Pancreas (tissue), 10 donors: ENCODE results near the gene LGALS3. TPM values are rescaled to one million over a fixed set of nuclear protein-coding genes. Genes with fewer than 3 reads are reported as not detected.

Experiments used
- ATAC-seq, 4 donors: fragments of 200-7000 bp; cut with Tn5 transposase; one replicate each; pipeline versions ENCODE4 v1.8.0 to v1.9.1; 2020; ENCODE audit warnings: mild to moderate bottlenecking in 4 of 4, moderate library complexity in 4 of 4
- DNase-seq, 6 donors: peaks; one replicate each; pipeline ENCODE4 v3.0.0-alpha.2; 2020
- FAIRE-seq: peaks from 2 replicates; lab custom pipeline; 2012; peaks lifted over from hg19 to GRCh38; lab: Jason Lieb, UNC
- H3K27ac ChIP-seq, 4 donors: fragments of 200-600 bp; sonication (generic); 1 replicate in 3 of 4; 2 replicates in 1 of 4; pipeline versions ENCODE4 v1.5.0 to v1.8.0; 2020
- H3K27me3 ChIP-seq, 4 donors: fragments of 200-600 bp; one replicate each; pipeline ENCODE4 v1.8.0; 2021
- H3K36me3 ChIP-seq, 3 donors: fragments of 200-600 bp; sonication (generic) in 1 of 3; one replicate each; pipeline versions ENCODE4 v1.5.0 to v1.8.0; 2020 to 2021
- H3K4me1 ChIP-seq, 3 donors: fragments of 200-600 bp; one replicate each; pipeline ENCODE4 v1.8.0; 2021
- H3K4me3 ChIP-seq, 4 donors: fragments of 200-600 bp; sonication (generic) in 2 of 4; one replicate each; pipeline versions ENCODE4 v1.5.0 to v1.8.0; 2020 to 2021
- H3K9me3 ChIP-seq, 4 donors: fragments of 200-600 bp; one replicate each; pipeline ENCODE4 v1.8.0; 2021
- CTCF ChIP-seq, 4 donors: fragments of 200-600 bp; sonication (generic) in 3 of 4; IDR thresholded peaks; one replicate each; pipeline versions ENCODE4 v1.5.0 to v1.8.0; 2021; ENCODE audit warnings: antibody characterized with exemption in 4 of 4
- WGBS, 2 donors: extraction: QIAGEN DNeasy Blood & Tissue Kit; methylation state at CpG; one replicate each; pipeline ENCODE4 v1.1.7; 2013; 5-methylcytosine and 5-hydroxymethylcytosine counted together
- intact Hi-C, 3 donors: fragments of 100-400 bp; cut with DNase I; formaldehyde crosslinking; loops; one replicate each; pipeline versions ENCODE4 v1.11.1 to v1.14.2; 2022
- polyA plus RNA-seq, 2 donors: library from polyadenylated mRNA; stranded (reverse); fragments of 200-250 nt; gene quantifications; one replicate each; pipeline ENCODE4 v1.2.3, GENCODE V29; 2013
- total RNA-seq, 6 donors: library from RNA; stranded (reverse); fragmentation: NEBNext Ultra II Directional in 4 of 6; extraction: Animal tissue kit (Norgen Biotek cat#: 25700) in 4 of 6; gene quantifications; one replicate each; pipeline versions ENCODE4 v1.2.1 to v1.2.4, GENCODE V29; 2021 to 2023
- donor health status: healthy with polysubstance abuse.
- donor health status: DM: no; HTN: no; CAD: no; lungs with moderate emphysema.
- donor health status: DM: no; HTN: no; CAD: no.
- donor health status: control.
- donor health status: control.
- donor health status: Bipolar disorder and iron deficiency.
- donor health status: DM: yes; HTN: yes; CAD: no.
- donor health status: DM: no; HTN: no; CAD: no.
- donor health status: DM: no; HTN: no; CAD: no.
- donor health status: DM: yes; HTN: yes; CAD: no.

Gene LGALS3
- total and polyA plus RNA-seq, 8 donors, result 22.6 to 77.8 (median 50.0) TPM

DNA sequence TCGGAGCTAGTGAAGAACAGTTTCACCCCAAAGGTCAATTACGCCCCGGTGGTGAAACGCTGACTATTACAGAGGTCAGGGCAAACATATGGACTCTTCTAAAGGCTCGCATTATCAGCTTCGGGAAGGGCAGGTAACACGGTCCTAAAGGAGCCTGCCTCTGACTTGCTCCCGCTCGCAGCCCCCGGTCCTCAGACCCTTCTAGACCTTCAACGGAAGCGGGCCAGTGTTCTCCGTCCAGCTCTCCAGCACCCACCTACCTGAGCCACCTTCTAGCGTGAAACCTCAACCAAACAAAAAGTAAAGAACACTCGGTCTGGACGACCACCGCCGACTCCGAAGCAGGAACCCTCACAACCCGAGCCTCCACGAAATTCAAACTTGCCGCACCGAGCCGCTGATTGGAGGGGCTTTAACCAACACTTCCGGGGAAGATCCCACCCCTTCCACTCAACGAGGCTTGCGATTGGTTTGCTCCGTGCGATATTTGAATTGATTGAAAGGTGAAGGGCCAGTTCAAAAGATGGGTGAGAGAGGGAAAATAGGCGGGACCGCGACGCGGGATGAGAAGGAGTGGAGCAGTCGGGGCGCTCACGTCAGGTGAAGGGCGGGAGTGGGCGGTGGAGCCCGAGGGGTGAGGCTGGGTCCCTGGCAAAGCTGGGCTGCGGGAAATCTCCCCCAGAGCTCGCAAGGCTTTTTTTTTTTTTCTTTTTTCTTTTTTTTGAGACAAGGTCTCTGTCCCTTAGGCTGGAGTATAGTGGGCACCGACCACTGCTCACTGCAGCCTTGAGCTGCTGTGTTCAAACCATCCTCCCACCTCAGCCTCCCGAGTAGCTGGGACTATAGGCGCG is 62.4 kb downstream of the LGALS3 start, which contains the start of gene DLGAP5:
Gene DLGAP5, minus strand, starts transcription at position 383 of the 851 bp plus-strand sequence. CDS start 2,406 bp downstream, outside the sequence.
- no peak for TF ChIP-seq CTCF (IDR thresholded peaks at IDR 0.05)
- ATAC-seq, result peak; percentile 99 to 100 (median 99)
- intact Hi-C loops, result no loop called here
- 1 to 2% methylated on average over 45 to 46 of the region's 46 CpGs for WGBS, 2 donors
- Histone ChIP-seq H3K36me3 (no peaks in the 10 kb centered on the region), H3K4me3 (peak within 1 kb of the TSS; percentile 38 to 56 (median 45)), H3K27me3 (no peaks in the 10 kb centered on the region), H3K27ac (peak within 1 kb of the TSS in 1 of 4 donors; percentile 39), H3K4me1 (peaks cover 0 to 4% (median 0%) of the 10 kb centered on the region in 3 donors), H3K9me3 (no peaks in the 10 kb centered on the region)
- peak; percentile 84 to 95 (median 91) for DNase-seq
- peak; percentile 78 for FAIRE-seq

DNA sequence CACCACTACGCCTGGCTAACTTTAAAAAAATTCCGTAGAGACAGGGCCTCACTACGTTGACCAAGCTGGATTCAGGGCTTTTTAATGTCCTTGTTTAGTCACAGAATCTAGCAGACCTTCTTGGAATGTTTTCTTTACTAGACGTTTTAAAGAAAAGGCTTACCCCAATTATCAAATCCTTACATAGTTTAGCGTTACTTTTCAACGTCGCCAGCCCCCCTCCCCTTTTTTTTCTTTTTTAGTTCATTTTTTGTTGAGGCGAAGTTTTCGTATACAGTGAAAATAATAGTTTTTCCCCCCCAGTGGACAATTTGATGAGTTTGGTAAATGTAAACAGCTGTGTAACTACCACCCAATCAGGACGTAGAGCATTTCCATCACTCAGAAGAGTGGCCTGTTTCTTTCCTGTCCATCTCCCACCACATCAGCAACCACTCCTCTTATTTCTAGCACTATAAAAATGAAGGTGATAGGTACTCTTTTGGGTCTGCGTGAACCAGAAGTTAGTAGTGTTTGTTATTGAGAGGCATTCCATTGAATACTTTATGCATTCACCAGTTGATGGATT is 63.1 kb downstream of the LGALS3 start:
- TF ChIP-seq CTCF (IDR thresholded peaks at IDR 0.05), result no peak
- Histone ChIP-seq H3K4me3 (peak overlapping the region; percentile 38 to 56 (median 45)), H3K27me3 (no peaks in the 10 kb centered on the region), H3K9me3 (no peaks in the 10 kb centered on the region), H3K27ac (peak overlapping the region in 1 of 4 donors; percentile 39), H3K4me1 (peaks cover 0 to 4% (median 0%) of the 10 kb centered on the region in 3 donors), H3K36me3 (no peaks in the 10 kb centered on the region)
- FAIRE-seq (no peak), DNase-seq (no peak), ATAC-seq (no peak)
- 54 to 59% methylated on average over 11 of the region's 11 CpGs for WGBS, 2 donors
- intact Hi-C loops, result no loop called here

- FAIRE-seq, result no peak
Observed at GRCh38 chr14:55194656-55195355, 65.8 kb downstream of the LGALS3 start.

More at GRCh38 chr14:55194656-55195355, 65.8 kb downstream of the LGALS3 start:
- H3K4me3 ChIP-seq, result no peak overlapping the region
- intact Hi-C loops, result no loop called here
- no peaks in the 10 kb centered on the region for H3K9me3 ChIP-seq
- no peak for TF ChIP-seq CTCF (IDR thresholded peaks at IDR 0.05)
- WGBS, 2 donors, result 83 to 90% methylated on average over 5 of the region's 5 CpGs
- no peak overlapping the region for H3K27ac ChIP-seq
- ATAC-seq (no peak), DNase-seq (no peak)
- H3K27me3 ChIP-seq, result no peaks in the 10 kb centered on the region
- H3K36me3 ChIP-seq, result no peaks in the 10 kb centered on the region
- peaks cover 0 to 4% (median 0%) of the 10 kb centered on the region in 3 donors for H3K4me1 ChIP-seq

Other genes starting within 250 kb of the LGALS3 start
- 10 to 100 TPM in 1 of 6 donors, 1 to 10 TPM in 5; 3.4 to 16.2 (median 6.0) TPM for gene GCH1, start 226.4 kb upstream of the LGALS3 start, total RNA-seq
- gene GCH1, start 226.4 kb upstream of the LGALS3 start, polyA plus RNA-seq, result 10 to 100 TPM in 1 of 2 donors, 1 to 10 TPM in 1; 7.9 to 42.6 TPM
- gene WDHD1, start 102.2 kb upstream of the LGALS3 start, total RNA-seq, result 1 to 10 TPM in 4 of 6 donors, under 1 TPM in 2; 0.46 to 2.3 (median 1.2) TPM
- under 1 TPM; 0.45 to 0.57 TPM for gene WDHD1, start 102.2 kb upstream of the LGALS3 start, polyA plus RNA-seq
- 10 to 100 TPM in 2 of 6 donors, 1 to 10 TPM in 4; 4.9 to 13.4 (median 6.5) TPM for gene SOCS4, start 102.0 kb upstream of the LGALS3 start, total RNA-seq
- 1 to 10 TPM; 2.4 to 4.9 TPM for gene SOCS4, start 102.0 kb upstream of the LGALS3 start, polyA plus RNA-seq
- gene MAPK1IP1L, start 77.6 kb upstream of the LGALS3 start, total RNA-seq, result 10 to 100 TPM; 15.2 to 29.7 (median 23.1) TPM
- 10 to 100 TPM; 12.9 to 24.2 TPM for gene MAPK1IP1L, start 77.6 kb upstream of the LGALS3 start, polyA plus RNA-seq
- gene DLGAP5, start 62.3 kb downstream of the LGALS3 start, total RNA-seq, result under 1 TPM in 4 of 6 donors, not detected in 2; 0.12 to 0.90 (median 0.47) TPM
- not detected for gene DLGAP5, start 62.3 kb downstream of the LGALS3 start, polyA plus RNA-seq
- 10 to 100 TPM in 2 of 6 donors, 1 to 10 TPM in 4; 8.2 to 19.7 (median 9.5) TPM for gene FBXO34, start 142.2 kb downstream of the LGALS3 start, total RNA-seq
- 1 to 10 TPM; 4.6 to 7.3 TPM for gene FBXO34, start 142.2 kb downstream of the LGALS3 start, polyA plus RNA-seq